ENCODE data around the gene C22orf39.

Gene C22orf39

GRCh38 chr22:19398652-19399051 is 48.9 kb downstream of the C22orf39 start:
- DNase-seq (ENCODE audit: low read depth in 2 of 2): no peak

DNA sequence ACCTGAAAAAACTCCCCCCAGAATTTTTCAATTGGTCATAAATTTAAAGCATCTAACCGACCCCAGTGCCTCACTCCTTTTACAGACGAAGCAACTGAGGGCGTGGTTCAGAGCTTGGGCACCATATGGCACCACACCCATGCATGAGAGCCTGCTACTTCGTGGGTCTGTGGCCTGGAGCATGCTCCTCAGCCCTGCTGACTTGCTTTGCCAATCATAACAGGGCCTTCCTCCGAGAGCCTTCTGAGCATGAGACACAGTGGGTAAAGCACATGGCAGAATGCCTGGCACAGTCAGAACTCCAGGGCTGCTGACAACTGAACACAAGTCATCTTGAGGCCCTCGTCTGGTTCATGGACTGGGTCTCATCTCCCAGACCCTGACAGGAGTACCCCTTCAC is 49.3 kb downstream of the C22orf39 start:
- no peak for DNase-seq (ENCODE audit: low read depth in 2 of 2)

- DNase-seq (ENCODE audit: low read depth in 2 of 2): no peak
These were observed 49.8 kb downstream of the C22orf39 start for GRCh38 chr22:19397734-19398104.

GRCh38 chr22:19396934-19397733 is 50.4 kb downstream of the C22orf39 start:
- DNase-seq (ENCODE audit: low read depth in 2 of 2): no peak

DNA sequence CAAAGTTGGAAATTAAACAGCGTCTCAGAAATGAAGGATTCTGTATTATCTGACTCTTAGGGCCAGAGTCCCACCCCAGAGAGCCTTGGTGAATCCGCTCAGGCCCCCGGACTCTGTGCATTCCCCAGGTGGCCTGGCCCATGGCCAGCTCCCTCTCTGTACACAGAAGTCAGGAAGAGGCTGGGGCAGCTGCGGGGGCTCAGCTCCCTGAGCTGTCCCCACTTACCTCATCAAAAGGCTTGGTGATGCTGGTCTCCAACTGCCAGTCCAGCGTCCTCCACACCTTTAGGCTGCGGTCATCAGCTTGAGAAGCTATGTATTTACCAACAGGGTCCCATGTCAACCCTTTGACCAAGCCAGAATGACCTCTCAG is 51.0 kb downstream of the C22orf39 start:
- DNase-seq (ENCODE audit: low read depth in 2 of 2): no peak

DNA sequence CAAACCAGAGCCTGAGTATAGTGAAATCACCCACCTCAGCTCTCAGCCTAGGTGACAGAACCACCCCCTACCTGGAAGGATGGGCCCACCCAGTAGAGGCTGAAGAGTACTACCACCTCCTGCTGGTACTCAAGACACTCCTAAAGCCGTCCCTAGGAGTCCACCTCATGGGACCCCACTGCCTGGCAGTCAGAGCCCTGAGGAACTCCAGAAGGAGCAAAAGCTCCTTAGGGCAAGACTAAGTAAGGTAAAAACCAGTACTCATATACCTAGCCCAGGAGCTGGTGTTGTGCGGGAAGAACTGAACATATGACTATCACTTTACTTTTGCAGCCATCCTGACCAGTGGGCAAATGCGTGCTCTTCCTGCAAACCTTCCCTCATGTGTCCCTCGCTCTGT is 52.2 kb downstream of the C22orf39 start:
- no peak for DNase-seq (ENCODE audit: low read depth in 2 of 2)

- no peak for DNase-seq (ENCODE audit: low read depth in 2 of 2)
These were observed 53.0 kb downstream of the C22orf39 start for GRCh38 chr22:19394274-19395050.

DNA sequence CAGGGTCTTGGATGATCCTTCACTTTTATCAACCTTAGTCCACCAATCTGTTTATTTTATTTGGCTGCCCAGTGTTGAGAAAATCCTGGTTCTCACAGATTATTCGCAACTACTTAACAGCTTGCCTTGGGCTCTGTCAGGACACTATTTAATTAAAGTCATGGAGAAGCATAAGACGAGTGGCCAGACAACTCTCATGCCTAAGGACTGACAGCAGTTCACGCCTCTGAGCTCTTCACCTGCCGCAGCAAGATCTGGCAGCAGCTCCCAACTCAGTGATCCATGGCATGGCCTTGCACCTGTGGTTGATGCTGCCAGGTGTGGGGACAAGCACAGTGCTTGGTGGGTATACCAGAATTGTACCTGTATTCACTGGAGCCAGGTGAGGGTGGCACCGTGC is 53.8 kb downstream of the C22orf39 start:
- DNase-seq (ENCODE audit: low read depth in 2 of 2): no peak
